ENCODE results near the gene PSMG3. TPM values are rescaled to one million over a fixed set of nuclear protein-coding genes. Genes with fewer than 3 reads are reported as not detected.

Gene PSMG3
- total and polyA plus RNA-seq, 2 of the 8 experiments (the other 6 are each of a cell fraction or from before 2014, with no cell fraction given), result 30.2 to 62.0 TPM

GRCh38 chr7:1553512-1554210 is 16.2 kb downstream of the PSMG3 start (continued):
- TF ChIP-seq BCL11A (IDR thresholded peaks at IDR 0.05; ENCODE audit: low read depth in 2 of 2, low read length in 2 of 2) (no peak), ASH2L (IDR thresholded peaks at IDR 0.05; ENCODE audit: low read length) (no peak), EGR1 (IDR thresholded peaks at IDR 0.05; ENCODE audit: borderline replicate concordance, low read depth, low read length) (no peak)
